ENCODE results near the gene PPFIA1. TPM values are rescaled to one million over a fixed set of nuclear protein-coding genes. Genes with fewer than 3 reads are reported as not detected.

Gene PPFIA1
- total RNA-seq, 6 experiments from 2014 or later = 29.4 to 40.0 (median 32.7) TPM

DNA sequence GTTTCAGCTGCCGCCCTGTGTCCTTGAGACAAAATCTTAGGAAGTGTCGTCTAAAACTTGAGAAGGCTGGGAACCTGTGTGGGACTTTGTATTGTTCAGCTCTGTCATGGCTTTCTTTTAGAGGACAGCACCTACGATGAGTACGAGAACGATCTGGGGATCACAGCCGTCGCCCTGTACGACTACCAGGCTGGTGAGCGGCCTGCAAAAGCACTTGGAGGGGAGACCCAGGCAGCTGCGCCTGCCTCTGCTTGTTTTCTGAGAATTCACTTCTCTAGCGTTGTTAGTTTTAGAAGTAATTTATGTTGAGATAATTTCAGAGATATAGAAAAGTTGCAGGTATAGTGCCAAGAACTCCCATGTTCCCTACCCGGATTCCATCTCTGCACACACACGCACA is 163.0 kb downstream of the PPFIA1 start:
- no peak for DNase-seq
- Mint-ChIP-seq H3K27me3 (ENCODE audit: insufficient read depth) (peaks cover 4% of the 10 kb centered on the region), H3K4me1 (ENCODE audit: low read depth) (no peaks in the 10 kb centered on the region), H3K36me3 (ENCODE audit: low read depth) (peaks cover 32% of the 10 kb centered on the region), H3K4me3 (no peak overlapping the region), H3K27ac (no peak overlapping the region), H3K9me3 (no peaks in the 10 kb centered on the region)
- TF ChIP-seq, protein P1, sequence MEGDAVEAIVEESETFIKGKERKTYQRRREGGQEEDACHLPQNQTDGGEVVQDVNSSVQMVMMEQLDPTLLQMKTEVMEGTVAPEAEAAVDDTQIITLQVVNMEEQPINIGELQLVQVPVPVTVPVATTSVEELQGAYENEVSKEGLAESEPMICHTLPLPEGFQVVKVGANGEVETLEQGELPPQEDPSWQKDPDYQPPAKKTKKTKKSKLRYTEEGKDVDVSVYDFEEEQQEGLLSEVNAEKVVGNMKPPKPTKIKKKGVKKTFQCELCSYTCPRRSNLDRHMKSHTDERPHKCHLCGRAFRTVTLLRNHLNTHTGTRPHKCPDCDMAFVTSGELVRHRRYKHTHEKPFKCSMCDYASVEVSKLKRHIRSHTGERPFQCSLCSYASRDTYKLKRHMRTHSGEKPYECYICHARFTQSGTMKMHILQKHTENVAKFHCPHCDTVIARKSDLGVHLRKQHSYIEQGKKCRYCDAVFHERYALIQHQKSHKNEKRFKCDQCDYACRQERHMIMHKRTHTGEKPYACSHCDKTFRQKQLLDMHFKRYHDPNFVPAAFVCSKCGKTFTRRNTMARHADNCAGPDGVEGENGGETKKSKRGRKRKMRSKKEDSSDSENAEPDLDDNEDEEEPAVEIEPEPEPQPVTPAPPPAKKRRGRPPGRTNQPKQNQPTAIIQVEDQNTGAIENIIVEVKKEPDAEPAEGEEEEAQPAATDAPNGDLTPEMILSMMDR (IDR thresholded peaks at IDR 0.05) = no peak

Small RNAs within 50 kb of the gene (microRNA-seq; reads per million reads assigned to microRNA genes)
- 3.1 reads per million for gene MIR548K

Other genes starting within 250 kb of the PPFIA1 start
- not detected for gene ANO1, start 192.4 kb upstream of the PPFIA1 start, total RNA-seq (2021; fragmentation: NEBNext Ultra II Directional; extraction: Animal tissue kit (Norgen Biotek cat#: 25700))
- gene FADD, start 67.4 kb upstream of the PPFIA1 start, total RNA-seq (2021; fragmentation: NEBNext Ultra II Directional; extraction: Animal tissue kit (Norgen Biotek cat#: 25700)) = 10 to 100 TPM; 25.8 to 32.2 (median 28.1) TPM
- gene CTTN, start 127.8 kb downstream of the PPFIA1 start, total RNA-seq (2021; fragmentation: NEBNext Ultra II Directional; extraction: Animal tissue kit (Norgen Biotek cat#: 25700)) = 100 to 1,000 TPM; 365 to 411 (median 374) TPM